Fibroblast of pulmonary artery (primary cell): Measurements from ENCODE around the gene PYCR2.

Experiments
- DNase-seq: peaks from one replicate; pipeline ENCODE4 v3.0.0-alpha.2; 2010; ENCODE audit warnings: low read depth
- H3K4me3 ChIP-seq: replicated peaks from 2 replicates; pipeline ENCODE4 v1.5.1; 2011; ENCODE audit warnings: low read depth, mild to moderate bottlenecking, control low read depth, low read length, moderate library complexity
- TF ChIP-seq, protein P1 (sequence below): IDR thresholded peaks from 2 replicates; pipeline ENCODE4 v1.5.1; 2011; ENCODE audit warnings: mild to moderate bottlenecking, control low read depth, low read length, inconsistent platforms; ENCODE audit errors: missing control alignments

The PYCR2 gene

DNA sequence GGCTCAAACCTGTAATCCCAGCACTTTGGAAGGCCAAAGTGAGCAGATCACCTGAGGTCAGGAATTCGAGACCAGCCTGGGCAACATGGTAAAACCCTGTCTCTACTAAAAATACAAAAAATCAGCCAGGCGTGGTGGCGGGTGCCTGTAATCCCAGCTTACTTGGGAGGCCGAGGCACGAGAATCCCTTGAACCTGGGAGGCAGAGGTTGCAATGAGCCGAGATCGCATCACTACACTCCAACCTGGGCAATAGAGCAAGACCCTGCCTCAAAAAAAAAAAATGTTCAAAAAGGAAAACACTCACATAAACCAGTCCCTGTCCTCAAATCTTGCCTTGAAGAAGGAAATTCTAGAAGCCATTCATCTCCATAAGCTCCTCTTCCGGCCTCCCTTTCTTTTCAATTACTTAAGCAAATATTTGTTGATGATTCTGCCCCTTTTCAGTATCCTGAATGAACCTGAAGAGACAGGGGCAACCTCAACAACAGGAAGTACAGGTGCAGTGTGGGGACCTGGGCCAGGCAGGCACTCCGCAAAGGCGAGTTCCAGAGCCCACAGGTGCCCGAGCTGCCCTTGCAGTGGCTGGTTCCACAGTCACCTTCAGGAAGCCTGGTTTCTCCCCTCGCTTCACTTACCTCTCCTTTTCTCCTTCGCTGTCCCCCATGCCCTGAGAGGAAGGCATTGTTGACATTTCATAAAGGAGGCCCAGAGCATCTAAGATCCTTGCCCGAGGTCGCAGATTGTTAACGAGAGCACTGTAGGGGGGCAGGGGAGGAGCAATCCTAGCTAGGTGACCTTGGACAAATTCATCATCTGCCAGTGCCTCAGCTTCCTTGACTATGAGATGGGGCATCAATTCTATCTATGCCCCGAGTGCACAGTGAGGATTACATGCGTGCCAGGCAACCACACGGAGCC is 26.2 kb downstream of the PYCR2 start:
- no peak for DNase-seq
- no peak overlapping the region for H3K4me3 ChIP-seq
- TF ChIP-seq, protein P1, sequence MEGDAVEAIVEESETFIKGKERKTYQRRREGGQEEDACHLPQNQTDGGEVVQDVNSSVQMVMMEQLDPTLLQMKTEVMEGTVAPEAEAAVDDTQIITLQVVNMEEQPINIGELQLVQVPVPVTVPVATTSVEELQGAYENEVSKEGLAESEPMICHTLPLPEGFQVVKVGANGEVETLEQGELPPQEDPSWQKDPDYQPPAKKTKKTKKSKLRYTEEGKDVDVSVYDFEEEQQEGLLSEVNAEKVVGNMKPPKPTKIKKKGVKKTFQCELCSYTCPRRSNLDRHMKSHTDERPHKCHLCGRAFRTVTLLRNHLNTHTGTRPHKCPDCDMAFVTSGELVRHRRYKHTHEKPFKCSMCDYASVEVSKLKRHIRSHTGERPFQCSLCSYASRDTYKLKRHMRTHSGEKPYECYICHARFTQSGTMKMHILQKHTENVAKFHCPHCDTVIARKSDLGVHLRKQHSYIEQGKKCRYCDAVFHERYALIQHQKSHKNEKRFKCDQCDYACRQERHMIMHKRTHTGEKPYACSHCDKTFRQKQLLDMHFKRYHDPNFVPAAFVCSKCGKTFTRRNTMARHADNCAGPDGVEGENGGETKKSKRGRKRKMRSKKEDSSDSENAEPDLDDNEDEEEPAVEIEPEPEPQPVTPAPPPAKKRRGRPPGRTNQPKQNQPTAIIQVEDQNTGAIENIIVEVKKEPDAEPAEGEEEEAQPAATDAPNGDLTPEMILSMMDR = no peak

DNA sequence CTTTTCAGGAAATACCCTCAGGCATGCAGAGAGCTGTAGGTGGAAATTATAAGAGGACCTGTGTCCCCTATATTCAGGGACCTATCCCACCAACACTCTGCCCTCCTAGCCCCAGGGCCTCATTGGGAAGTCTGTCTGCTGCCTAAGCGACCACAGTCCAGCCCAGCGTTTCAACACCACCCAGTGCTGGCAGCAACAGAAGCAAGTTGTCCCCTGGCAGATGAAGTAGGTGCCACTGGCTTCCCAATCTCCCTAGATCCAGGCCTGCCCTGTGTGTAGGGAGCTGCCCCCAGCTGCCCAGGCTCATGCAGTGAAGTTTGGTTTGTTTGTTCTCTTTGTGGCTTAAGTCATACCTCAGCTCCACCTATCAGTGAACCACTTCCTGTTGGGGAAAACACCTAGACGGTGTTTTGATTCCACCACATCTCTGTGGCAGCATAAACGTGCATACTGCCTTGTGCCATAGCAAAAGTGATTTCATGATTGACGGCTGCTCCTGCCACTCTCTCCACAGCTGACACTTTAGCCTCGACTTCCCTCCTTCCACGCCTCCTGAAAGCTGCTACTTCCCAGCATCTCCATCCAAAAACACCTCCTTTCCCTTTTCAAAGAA is 27.0 kb downstream of the PYCR2 start:
- no peak overlapping the region for H3K4me3 ChIP-seq
- DNase-seq = no peak
- TF ChIP-seq, protein P1 = no peak

DNA sequence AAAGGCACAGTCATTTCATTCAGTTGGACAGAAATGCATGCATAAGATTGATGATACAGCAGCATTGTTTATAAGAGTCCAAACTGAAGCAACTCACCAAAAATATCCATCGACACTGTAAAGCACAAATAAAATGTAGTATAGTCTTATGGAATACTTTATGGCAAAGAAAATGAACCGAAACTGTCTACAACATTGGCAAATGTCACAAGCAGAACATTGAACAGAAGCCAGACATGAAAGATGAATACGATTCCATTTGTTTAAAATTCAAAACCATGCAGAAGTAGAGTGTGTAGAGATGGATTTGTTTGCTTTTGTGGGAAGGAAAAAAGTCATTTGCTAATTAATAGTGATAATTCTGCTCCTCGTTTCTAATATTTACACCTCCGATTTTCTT is 27.6 kb downstream of the PYCR2 start:
- H3K4me3 ChIP-seq = no peak overlapping the region
- DNase-seq = no peak
- TF ChIP-seq, protein P1 = no peak

DNA sequence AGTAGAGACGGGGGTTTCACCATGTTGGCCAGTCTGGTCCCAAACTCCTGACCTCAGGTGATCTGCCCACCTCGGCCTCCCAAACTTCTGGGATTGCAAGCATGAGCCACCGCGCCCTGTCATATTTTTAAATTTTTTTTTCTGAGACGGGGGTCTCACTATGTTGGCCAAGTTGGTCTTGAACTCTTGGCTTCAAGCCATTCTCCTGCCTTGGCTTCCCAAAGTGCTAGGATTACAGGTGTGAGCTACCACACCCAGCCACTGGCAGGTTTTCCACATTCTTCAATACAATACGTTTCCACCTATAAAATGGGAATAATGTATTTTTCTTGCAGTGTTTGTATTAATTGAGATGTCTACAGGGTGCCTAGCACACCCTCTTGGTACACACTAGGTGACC is 31.7 kb downstream of the PYCR2 start:
- TF ChIP-seq, protein P1 = no peak
- no peak overlapping the region for H3K4me3 ChIP-seq
- DNase-seq = no peak

DNA sequence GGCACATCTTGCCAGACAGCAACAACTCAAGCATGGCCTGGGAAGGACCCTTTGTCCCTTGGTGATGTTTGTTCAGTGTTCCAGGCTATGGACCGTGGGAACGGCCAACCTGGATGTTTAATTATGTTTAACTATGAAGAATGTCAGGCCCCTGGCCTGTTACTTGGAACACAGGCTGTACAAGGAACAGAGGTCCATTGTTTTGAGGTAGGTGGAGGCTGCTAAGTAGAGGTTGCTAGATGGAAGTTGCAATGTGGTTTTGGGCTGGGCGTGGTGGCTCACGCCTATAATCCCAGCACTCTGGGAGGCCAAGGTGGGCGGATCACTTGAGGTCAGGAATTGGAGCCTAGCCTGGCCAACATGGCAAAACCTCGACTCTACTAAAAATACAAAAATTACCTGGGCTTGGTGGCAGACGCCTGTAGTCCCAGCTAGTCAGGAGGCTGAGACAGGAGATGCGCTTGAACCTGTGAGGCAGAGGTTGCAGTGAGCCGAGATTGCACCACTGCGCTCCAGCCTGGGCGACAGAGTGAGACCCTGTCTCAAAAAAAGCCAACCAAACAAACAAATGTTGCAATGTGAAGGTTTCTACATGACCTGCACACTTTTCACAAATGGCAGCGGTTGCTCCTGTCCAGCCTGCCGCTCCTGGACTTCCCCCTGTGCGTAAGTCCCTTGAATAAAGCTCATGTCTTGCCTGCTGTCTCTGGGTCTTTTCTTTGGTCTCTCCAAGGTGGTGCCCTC is 32.6 kb downstream of the PYCR2 start:
- TF ChIP-seq, protein P1 = no peak
- no peak for DNase-seq
- no peak overlapping the region for H3K4me3 ChIP-seq

DNA sequence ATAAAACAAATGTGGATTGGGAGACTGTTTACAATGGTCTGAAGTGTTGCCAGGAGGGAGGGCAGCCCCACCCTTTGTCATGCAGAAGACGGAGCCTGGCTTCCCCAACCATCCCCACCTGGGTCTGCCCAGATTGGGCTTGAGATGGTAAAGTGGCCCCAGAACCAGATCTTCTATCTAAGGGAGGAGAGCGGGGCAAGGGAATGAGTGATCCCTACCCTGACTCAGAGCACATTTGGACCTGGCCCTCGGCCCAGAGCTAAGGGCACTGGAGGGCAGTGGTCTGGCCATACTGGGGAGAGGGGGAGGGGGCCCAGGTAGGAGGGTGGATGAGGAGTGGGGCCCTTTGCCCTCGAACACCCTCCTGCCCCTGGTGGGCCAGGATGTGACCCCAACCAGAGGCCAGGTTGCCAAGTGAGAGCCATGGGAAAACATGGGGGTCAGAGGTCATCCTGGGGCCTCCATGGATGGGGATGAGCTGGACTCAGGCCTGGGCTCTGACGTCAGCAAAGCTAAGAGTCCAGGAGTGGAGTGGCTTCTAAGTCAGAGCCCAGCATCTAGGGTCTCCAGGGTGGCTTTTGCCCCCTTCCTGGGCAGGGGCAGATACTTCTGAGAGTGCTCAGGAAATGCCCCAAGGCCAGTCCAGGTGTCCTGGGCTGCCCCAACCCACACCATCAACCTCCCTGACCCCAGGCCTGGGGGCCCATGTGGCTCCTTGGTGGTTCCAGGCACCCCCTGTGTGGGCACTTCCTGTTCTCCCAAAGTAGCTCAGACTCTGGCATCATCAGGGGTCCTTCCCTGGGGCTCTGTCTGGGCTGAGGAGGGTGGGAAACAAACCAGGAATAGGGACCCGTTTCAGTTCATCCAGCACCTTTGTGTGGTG is 33.5 kb downstream of the PYCR2 start:
- TF ChIP-seq, protein P1 = no peak

More for the DNA sequence above, 33.5 kb downstream of the PYCR2 start:
- no peak for DNase-seq
- no peak overlapping the region for H3K4me3 ChIP-seq
